HG03175 (cell line): ENCODE results near the gene RGP1.

ENCODE experiments used
- ATAC-seq: cut with Tn5 transposase; IDR thresholded peaks from one replicate; pipeline ENCODE4 v1.9.1; 2021; ENCODE audit warnings: mild to moderate bottlenecking, moderate library complexity; ENCODE audit not compliant: unreplicated experiment

The RGP1 gene, protein sequence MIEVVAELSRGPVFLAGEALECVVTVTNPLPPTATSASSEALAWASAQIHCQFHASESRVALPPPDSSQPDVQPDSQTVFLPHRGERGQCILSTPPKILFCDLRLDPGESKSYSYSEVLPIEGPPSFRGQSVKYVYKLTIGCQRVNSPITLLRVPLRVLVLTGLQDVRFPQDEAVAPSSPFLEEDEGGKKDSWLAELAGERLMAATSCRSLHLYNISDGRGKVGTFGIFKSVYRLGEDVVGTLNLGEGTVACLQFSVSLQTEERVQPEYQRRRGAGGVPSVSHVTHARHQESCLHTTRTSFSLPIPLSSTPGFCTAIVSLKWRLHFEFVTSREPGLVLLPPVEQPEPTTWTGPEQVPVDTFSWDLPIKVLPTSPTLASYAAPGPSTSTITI

GRCh38 chr9:35748858-35749514 is at the start of gene RGP1, which contains the start of gene GBA2:
RGP1 (plus strand) TSS chr9:35749287; CDS start chr9:35749756, 469 bp downstream.
GBA2 (minus strand) TSS chr9:35749228; CDS start chr9:35748704, 524 bp downstream.
- ATAC-seq, result peak; percentile 76

- ATAC-seq, result no peak
Observed at GRCh38 chr9:35700031-35700430, 49.1 kb upstream of the RGP1 start.

DNA sequence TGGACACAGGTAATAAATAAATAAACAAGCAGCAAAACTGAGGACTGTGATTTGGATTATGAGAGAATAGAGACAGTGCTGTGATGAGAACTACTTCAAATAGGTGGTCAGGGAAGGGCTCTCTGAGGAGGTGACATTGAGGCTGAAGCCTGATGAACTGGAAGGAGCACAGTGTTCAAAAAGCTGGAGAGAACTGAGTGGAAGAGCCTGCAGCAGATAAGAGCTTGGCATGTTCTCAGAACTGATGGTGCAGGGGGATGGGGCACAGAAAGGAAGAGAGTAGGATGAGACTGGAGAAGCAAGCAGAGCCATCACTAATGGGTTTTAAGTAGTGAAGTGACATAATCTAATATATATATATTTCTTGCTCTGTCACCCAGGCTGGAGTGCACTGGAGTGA is 48.1 kb upstream of the RGP1 start:
- no peak for ATAC-seq

- no peak for ATAC-seq
Observed at GRCh38 chr9:35702696-35703095, 46.4 kb upstream of the RGP1 start.

DNA sequence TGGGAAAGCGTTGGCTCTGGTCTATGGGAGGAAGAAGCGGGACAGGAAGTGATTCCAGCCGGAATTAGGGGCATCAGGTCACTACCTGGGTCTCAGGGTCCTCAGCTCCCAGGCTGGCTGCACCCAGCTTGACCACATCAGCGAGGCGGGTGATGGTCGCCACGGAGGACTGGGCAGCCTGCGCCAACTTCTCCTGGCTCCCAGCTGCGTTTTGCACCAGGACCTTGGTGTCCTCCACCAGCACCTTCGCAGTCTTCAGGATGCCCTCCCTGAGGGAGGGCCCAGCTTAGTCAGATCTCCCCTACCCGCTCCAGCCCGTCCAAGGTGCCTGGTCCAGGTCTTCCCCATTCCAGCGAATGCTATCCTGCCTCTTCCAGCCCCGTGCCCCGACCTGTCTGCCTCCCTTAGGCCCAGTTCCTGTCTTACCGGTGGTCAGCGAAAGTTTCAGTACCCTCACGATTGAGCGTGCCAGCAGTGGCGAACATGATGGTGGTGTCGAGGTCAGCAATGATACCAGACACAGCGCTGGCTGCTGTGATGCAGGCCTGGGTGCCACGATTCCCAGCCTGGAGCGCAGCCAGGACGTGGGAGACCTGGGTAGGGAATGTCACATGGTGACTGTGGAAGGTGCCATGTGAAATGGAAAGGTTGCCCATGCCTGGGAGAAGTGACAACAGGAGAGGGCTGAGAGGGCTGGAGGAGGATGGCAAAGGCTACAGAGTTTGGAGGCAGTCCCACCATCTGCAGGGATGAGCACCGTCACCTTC is 45.0 kb upstream of the RGP1 start:
- ATAC-seq, result no peak

GRCh38 chr9:35705372-35705771 is 43.7 kb upstream of the RGP1 start:
- ATAC-seq, result no peak

GRCh38 chr9:35705836-35706430 is 43.2 kb upstream of the RGP1 start:
- ATAC-seq, result no peak

GRCh38 chr9:35706951-35707350 is 42.1 kb upstream of the RGP1 start:
- no peak for ATAC-seq

GRCh38 chr9:35708146-35708545 is 40.9 kb upstream of the RGP1 start:
- no peak for ATAC-seq

GRCh38 chr9:35710818-35711500 is 38.1 kb upstream of the RGP1 start:
- ATAC-seq, result no peak

DNA sequence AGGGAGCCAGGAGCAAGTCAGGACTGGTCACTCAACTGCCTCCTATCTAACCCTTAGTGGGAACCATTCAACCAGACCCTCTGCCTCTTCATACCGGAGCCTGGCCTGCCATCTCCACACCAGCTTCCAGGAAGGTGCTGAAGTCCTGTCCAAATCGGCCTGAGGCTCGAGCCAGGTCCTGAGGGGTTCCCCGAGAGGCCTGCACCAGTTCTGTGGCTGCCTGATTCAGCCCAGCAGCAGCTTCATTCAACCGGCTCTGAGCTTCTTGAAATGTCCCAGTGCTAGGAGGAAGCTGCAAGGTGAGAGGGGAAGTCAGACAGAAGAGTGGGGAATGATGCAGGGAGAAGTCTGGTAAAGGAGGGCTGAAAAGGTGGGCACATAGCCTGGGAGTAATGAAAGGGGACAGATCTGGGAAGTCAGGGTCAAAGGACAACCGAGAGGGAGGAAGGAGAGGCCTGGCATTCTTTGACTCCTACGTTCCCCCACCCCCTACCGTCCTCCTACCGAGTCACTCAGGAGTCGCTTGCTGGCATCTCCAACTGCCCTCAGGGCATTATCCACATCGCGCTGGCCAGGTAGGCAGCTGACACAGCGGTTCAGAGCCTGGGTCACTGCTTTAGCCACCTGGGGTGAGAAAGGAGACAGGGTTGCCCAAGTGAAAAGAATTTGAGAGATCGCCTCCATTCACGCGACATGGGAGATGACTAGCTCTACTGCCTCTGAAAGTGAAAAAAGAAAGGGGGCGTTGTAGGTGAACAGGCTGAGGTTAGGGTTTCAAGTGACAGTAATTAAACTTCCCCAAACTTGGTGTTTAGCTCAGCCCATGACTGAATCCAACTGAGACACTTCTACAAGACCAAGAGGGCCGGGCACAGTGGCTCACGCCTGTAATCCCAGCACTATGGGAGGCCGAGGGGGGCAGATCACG is 37.3 kb upstream of the RGP1 start:
- ATAC-seq, result no peak

- no peak for ATAC-seq
Observed at GRCh38 chr9:35712762-35713400, 36.2 kb upstream of the RGP1 start.

DNA sequence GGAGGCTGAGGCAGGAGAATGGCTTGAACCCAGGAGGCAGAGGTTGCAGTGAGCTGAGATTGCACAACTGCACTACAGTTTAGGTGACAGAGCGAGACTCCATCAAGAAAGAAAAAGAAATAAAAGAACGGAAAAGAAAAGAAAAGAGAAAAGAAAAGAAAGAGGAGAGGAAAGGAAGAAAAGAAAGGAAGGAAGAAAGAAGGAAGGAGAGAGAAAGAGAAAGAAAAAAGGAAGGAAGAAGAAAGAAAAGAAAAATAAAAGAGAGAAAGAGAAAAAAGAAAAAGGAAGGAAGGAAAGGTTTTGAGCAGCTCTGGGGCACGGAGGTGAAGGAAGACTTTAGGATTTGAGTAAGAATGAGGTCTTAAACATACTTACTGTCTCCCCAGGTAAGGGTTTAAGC is 35.5 kb upstream of the RGP1 start:
- no peak for ATAC-seq

DNA sequence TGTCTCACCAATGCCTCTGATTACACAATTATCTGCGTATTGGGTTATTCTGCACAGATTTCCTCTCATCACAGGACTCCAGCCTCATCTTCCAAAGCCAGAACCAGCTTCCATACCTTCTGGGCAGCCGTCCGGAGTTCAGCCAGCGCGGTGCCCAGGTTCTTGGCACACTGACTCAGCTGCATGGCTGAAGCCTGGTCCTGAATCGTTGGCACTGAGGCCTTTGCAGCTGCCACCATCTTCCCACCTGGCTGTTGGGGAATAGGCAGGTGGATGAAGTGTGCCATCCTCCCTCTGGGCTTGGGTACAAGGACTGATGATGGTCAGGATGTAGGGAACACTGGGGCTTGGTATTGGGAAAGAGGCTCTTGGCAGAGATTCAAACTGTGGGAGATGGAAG is 35.0 kb upstream of the RGP1 start:
- no peak for ATAC-seq

DNA sequence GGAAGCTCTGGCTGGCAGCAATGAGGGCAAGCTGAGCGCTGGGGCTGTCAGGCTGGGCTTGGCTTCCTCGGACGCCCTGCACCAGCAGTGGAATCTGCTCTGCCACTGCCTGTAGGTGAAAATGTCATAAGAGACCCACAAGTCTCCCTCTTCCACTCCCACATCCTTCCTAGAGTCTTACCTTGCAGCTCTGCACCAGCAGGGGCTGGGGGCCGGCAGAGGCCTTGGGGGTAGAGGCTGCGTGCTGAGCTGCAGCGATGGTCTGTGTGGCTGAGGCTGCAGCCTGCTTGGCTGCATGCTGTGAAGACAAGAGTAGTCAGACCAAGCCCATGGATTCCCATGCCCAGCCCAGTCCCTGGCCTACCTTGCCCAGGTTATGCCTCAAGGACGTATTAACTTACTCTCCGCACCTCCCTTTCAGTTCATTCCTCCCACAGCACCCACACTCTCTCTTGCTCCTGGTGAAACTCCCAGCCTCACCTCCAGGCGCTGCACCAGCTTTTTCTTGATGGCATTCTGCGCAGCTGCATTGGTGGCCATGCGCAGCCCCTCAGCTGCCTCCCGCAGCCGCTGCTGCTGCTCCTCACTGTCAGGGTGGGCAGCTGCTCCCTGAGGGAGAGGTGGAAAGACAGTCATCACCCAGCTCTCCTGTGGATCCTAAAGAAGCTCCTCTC is 34.4 kb upstream of the RGP1 start:
- ATAC-seq, result no peak

DNA sequence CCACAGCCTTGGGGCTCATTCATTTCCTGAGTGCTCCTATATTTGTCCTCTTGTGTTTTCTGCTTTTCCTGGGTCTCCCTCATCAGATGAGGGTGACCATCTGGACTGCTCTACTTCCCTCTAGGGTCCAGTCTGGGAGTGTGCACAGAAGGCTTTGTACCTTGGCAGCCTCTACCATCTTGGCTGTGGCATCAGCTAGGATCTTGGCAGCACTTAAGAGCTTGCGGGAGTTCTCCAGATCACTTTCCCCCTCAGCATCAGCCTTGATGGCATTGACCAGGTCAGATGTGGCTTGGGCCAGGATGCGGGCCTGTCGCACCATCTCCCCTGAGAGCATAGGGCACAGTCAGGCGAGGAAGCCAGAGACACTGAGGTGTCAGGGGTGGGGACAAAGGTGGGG is 32.9 kb upstream of the RGP1 start:
- ATAC-seq, result no peak

DNA sequence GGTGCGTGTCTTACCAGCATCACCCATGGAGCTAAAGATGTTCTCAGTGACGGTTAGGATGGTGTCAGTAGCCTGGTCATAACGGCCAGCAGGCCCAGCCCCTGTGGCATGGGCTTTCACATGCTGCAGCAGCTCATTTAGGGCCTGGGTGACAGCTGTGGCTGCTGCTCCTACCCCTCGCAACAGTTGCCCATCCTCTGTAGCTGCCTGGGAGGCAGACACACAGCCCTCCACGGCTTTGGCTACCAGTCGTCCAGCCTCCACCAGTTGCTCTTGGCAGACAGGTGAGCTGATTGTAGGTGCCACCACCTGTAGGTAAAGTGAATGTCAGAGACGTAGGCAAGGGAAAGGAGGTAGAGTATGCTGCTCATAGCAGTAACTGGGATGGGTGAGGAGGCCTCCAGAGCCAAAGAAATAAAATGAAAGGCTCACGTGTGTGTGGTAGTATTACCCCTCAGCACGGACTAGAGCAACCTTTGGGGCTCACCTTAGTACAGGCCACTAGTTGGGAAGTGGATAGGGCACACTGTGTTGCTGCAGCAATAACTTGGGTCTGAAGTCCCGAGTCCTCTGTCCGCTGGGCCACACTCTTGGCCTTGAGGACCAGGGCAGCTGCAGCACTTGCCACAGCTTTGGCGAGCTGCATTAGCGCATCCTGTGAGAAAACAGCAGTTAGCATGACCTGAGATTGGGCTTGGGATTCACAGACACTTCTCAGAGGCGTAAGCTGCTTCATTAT is 31.8 kb upstream of the RGP1 start:
- ATAC-seq, result no peak
